Measurements from ENCODE around the gene DEFB127.
"Not testable (repeated sequence)": the region's sequence is repeated elsewhere in the genome, so short reads cannot be mapped to it uniquely, and the experiment has no call there.

The DEFB127 gene

GRCh38 chr20:157154-157553 lies at the start of gene DEFB127:
Gene DEFB127 (plus strand): TSS chr20:157454. CDS start chr20:157545, 91 bp downstream.
- no peak for DNase-seq

GRCh38 chr20:112396-112795 lies 44.9 kb upstream of the DEFB127 start:
- no peak for DNase-seq

DNA sequence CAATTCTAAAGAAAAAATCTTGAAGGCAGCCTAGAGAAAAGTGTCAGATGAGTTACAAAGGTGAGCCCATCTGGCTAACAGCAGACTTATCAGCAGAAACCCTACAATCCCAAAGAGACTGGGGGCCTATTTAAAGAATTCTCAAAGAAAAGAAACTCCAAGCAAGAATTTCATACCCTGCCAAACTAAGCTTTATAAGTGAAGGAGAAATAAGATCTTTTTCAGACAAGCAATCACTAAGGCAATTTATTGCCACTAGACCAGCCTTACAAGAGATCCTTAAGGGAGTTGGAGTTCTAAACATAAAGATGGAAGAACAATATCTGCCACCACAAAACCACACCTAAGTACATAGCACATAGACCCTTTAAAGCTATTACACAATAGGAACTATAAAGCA lies 39.7 kb upstream of the DEFB127 start:
- no peak for DNase-seq

DNA sequence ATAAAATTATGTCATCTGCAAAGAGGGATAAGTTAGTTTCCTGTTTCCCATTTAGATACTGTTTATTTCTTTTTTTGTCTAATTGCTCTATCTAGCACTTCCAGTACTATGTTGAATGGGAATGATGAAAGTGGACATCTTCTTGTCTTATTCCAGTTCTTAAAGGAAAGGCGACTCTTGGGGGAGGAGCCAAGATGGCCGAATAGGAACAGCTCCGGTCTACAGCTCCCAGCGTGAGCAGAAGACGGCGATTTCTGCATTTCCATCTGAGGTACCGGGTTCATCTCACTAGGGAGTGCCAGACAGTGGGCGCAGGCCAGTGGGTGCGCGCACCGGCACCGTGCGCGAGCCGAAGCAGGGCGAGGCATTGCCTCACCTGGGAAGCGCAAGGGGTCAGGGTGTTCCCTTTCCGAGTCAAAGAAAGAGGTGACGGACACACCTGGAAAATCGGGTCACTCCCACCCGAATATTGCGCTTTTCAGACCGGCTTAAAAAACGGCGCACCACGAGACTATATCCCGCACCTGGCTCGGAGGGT lies 27.4 kb upstream of the DEFB127 start:
- DNase-seq = not testable (repeated sequence)

GRCh38 chr20:137668-138490 lies 19.4 kb upstream of the DEFB127 start:
- DNase-seq = no peak

- DNase-seq = no peak
Observed at GRCh38 chr20:142290-142689, 15.0 kb upstream of the DEFB127 start, which contains the start of gene DEFB126. Gene DEFB126 (plus strand): TSS chr20:142590. CDS start chr20:142629, 39 bp downstream.

- DNase-seq = no peak
Observed at GRCh38 chr20:145877-146276, 11.4 kb upstream of the DEFB127 start.

- no peak for DNase-seq
Observed at GRCh38 chr20:152131-152530, 5.1 kb upstream of the DEFB127 start.

DNA sequence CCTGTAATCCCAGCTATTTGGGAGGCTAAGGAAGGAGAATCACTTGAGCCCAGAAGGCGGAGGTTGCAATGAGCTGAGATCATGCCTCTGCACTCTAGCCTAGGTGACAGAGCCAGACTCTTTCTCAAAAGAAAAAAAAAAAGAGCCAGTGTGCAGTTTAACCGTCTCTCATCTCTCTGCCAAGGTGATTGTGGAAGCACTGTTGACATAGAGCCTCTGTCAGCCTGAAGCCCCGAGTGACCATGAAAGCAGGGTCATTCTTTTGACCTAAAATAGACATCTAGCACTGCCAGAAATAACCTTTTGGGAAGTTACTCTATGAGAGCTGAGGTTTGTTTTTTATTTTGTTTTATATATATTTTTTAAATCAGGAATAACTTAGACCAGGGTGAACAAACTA lies 7.4 kb downstream of the DEFB127 start:
- no peak for DNase-seq

DNA sequence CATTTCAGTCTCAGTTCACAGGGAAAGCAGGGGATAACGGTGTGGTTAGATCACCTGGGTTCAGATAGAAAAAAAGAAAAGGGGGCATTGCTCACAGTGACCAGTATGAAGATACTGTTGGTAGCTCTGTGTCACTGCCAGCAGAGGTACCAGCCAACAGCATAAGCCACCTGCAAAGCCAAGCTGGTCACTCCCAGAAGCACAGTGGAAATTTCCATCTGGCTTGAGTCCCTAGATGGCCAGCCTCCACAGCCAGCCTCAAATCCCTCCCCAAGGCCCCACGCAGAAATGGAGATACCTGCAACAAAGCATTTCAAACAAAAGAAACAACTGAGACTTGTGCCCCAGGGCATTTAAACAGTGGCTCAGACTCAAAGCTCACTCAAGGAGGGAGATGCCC lies 11.6 kb downstream of the DEFB127 start:
- no peak for DNase-seq

- DNase-seq = no peak
Observed at GRCh38 chr20:184288-184687, 27.0 kb downstream of the DEFB127 start.

GRCh38 chr20:187733-188132 lies 30.5 kb downstream of the DEFB127 start:
- no peak for DNase-seq

DNA sequence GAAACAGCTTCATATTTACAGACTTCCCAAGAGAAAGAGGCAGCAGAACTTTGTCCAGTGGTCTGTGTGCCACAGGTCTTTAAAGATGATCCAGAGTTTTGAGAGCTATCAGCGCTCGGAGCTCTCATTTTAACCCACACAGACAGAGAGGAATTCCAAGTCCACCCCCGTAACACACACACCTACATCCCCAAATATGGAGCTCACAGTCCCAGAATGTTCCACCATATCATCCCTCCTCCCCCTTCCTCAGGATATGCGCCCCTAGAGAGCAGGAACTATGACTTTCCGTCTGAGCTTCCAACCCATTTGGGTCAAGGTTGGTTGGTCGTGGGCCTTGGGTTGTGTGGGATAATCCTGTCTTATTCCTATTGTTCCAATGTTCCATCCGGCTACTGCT lies 32.4 kb downstream of the DEFB127 start, which contains the start of gene DEFB128:
Gene DEFB128 (minus strand): TSS at position 101 of the 400 bp plus-strand sequence. CDS start 88 bp downstream, at position 13.
- no peak for DNase-seq

- DNase-seq = no peak
Observed at GRCh38 chr20:198225-198624, 41.0 kb downstream of the DEFB127 start.

DNA sequence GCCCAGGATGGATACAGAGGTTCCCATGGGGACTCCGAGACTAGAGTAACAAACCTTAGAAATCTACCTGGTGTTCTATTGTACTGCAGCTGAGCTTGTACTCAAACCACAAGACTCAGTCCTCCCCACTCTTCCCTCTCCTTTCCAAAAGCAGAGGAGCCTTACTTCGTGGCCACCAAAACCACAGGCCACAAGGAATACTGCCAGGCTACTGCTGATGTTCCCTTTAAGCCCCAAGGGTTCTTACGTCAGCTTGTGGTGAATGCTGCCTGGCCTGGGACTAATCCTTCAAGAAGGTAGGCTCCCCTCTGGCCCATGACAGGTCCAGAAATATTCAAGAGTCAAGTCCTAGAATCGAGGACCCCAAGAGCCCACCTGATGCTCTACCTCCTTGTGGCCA lies 42.7 kb downstream of the DEFB127 start:
- no peak for DNase-seq

DNA sequence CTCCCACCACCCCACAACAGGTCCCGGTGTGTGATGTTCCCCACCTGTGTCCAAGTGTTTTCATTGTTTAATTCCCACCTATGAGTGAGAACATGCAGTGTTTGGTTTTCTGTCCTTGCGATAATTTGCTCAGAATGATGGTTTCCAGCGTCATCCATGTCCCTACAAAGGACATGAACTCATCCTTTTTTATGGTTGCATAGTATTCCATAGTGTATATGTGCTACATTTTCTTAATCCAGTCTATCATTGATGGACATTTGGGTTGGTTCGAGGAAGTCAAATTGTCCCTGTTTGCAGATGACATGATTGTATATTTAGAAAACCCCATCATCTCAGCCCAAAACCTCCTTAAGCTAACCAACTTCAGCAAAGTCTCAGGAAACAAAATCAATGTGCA lies 46.4 kb downstream of the DEFB127 start:
- not testable (repeated sequence) for DNase-seq
